ENCODE data around the gene RGS3. TPM values are rescaled to one million over a fixed set of nuclear protein-coding genes. Genes with fewer than 3 reads are reported as not detected.

The RGS3 gene
- polyA plus RNA-seq, 1 of the 3 experiments (the other 2 are of a cell fraction), result 50.6 TPM

GRCh38 chr9:113612828-113613227, 149.3 kb downstream of the RGS3 start:
- Histone ChIP-seq H4K20me1 (ENCODE audit: insufficient read depth) (no peaks in the 10 kb centered on the region), H3K4me1 (ENCODE audit: control insufficient read depth in 1 of 2, insufficient read depth in 2 of 2, low read depth in 1 of 2, low read length in 1 of 2) (peaks cover 13 to 44% of the 10 kb centered on the region in 2 experiments), H3K27ac (ENCODE audit: low read depth in 2 of 2, low read length in 1 of 2) (no peak overlapping the region), H3K36me3 (replicated peaks in 1 of 2; ENCODE audit: control insufficient read depth in 1 of 2, insufficient read depth in 2 of 2, low read length in 1 of 2) (no peaks in the 10 kb centered on the region), H3K4me2 (no peak overlapping the region), H2AFZ (ENCODE audit: low read depth) (no peak overlapping the region), H3K9me3 (no peaks in the 10 kb centered on the region), H3K4me3 (ENCODE audit: low read depth in 2 of 2, low read length in 1 of 2) (no peak overlapping the region), H3K9me2 (no peaks in the 10 kb centered on the region), H3K79me2 (ENCODE audit: insufficient read depth) (no peaks in the 10 kb centered on the region), H3K9ac (no peak overlapping the region), H3F3A (replicated peaks; ENCODE audit: insufficient read depth) (no peaks in the 10 kb centered on the region), H3K27me3 (ENCODE audit: insufficient read depth) (no peaks in the 10 kb centered on the region)
- 90% methylated on average over 6 of the region's 6 CpGs for WGBS (ENCODE audit: low lambda C conversion rate)
- no peak for DNase-seq
- TF ChIP-seq NRF1 (IDR thresholded peaks at IDR 0.05; ENCODE audit: low read depth, low read length), result no peak
- TF ChIP-seq CHD2 (IDR thresholded peaks at IDR 0.05; ENCODE audit: low read length, partially characterized antibody), result no peak
- TF ChIP-seq ZBTB33 (IDR thresholded peaks at IDR 0.05; ENCODE audit: borderline replicate concordance, low read depth), result no peak
- TF ChIP-seq MXI1 (IDR thresholded peaks at IDR 0.05; ENCODE audit: low read depth, low read length), result no peak
- TF ChIP-seq, protein P1, sequence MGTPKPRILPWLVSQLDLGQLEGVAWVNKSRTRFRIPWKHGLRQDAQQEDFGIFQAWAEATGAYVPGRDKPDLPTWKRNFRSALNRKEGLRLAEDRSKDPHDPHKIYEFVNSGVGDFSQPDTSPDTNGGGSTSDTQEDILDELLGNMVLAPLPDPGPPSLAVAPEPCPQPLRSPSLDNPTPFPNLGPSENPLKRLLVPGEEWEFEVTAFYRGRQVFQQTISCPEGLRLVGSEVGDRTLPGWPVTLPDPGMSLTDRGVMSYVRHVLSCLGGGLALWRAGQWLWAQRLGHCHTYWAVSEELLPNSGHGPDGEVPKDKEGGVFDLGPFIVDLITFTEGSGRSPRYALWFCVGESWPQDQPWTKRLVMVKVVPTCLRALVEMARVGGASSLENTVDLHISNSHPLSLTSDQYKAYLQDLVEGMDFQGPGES (IDR thresholded peaks at IDR 0.05; ENCODE audit: low read depth, low read length), result no peak
- no peak for TF ChIP-seq RXRA (IDR thresholded peaks at IDR 0.05; ENCODE audit: borderline replicate concordance, low read depth)
- no peak for TF ChIP-seq TAF1 (IDR thresholded peaks at IDR 0.05; ENCODE audit: borderline replicate concordance, low read depth, low read length)
- no peak for TF ChIP-seq EZH2phosphoT487 (IDR thresholded peaks at IDR 0.05; ENCODE audit: borderline replicate concordance, low read depth)
- TF ChIP-seq POLR2AphosphoS5 (IDR thresholded peaks at IDR 0.05; ENCODE audit: low read depth, low read length), result no peak
- ChIA-PET CTCF (interaction anchor here (0.9 to 44.7 kb wide), 3 partner anchors 10 to 40 kb away, joined by 4 to 1335 read pairs (median 18); no protein-coding TSS in a partner anchor), POLR2A (no interaction called here)

DNA sequence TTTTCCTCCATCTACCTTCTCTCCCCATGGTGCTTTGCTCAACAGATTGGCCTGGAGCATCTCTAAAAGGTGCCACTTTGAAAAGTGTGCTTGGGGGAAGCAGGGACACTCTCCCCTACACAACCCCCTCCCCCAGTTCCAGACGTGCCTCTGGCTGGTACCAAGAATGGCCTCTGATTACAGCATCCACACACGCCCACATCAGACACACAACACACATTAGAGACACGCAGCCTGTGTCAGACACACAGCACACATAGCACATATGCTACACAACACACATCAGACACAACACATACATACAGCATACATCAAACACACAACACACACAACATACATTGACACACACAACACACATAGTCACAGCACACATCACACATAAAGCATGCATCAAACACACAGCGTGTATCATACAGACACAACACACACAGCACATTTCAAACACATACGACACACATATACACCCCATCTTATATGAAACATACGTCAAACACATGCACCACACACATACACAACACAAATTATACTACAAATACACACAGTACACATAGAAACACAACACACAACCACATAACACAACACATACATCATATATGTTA, 150.4 kb downstream of the RGS3 start:
- CTCF ChIA-PET, result interaction anchor here (2.3 to 44.7 kb wide), 2 partner anchors 22 to 39 kb away, joined by 12 to 1335 read pairs; no protein-coding TSS in a partner anchor
- Histone ChIP-seq H3F3A (replicated peaks; ENCODE audit: insufficient read depth) (no peaks in the 10 kb centered on the region), H3K4me1 (ENCODE audit: control insufficient read depth in 1 of 2, insufficient read depth in 2 of 2, low read depth in 1 of 2, low read length in 1 of 2) (peaks cover 18 to 44% of the 10 kb centered on the region in 2 experiments), H2AFZ (ENCODE audit: low read depth) (no peak overlapping the region), H3K4me2 (no peak overlapping the region), H3K27me3 (ENCODE audit: insufficient read depth) (no peaks in the 10 kb centered on the region), H3K27ac (ENCODE audit: low read depth in 2 of 2, low read length in 1 of 2) (peak overlapping the region in 1 of 2 experiments; percentile 66; a peak in 1 of 4 replicates), H3K4me3 (ENCODE audit: low read depth in 2 of 2, low read length in 1 of 2) (no peak overlapping the region), H3K9ac (no peak overlapping the region), H3K9me3 (no peaks in the 10 kb centered on the region), H3K36me3 (replicated peaks in 1 of 2; ENCODE audit: control insufficient read depth in 1 of 2, insufficient read depth in 2 of 2, low read length in 1 of 2) (no peaks in the 10 kb centered on the region), H3K79me2 (ENCODE audit: insufficient read depth) (no peaks in the 10 kb centered on the region), H4K20me1 (ENCODE audit: insufficient read depth) (no peaks in the 10 kb centered on the region), H3K9me2 (no peaks in the 10 kb centered on the region)
- TF ChIP-seq GATA2 (CRISPR knock-in tag; IDR thresholded peaks at IDR 0.05) (no peak), FOXJ3 (CRISPR knock-in tag; IDR thresholded peaks at IDR 0.05) (no peak), MEF2A (IDR thresholded peaks at IDR 0.05; ENCODE audit: borderline replicate concordance, low read depth) (no peak)
- POLR2A ChIA-PET, result no interaction called here
- no peak for DNase-seq
- WGBS (ENCODE audit: low lambda C conversion rate), result 82% methylated on average over 6 of the region's 6 CpGs
